ENCODE measurements around the gene FBXL14. TPM values are rescaled to one million over a fixed set of nuclear protein-coding genes. Genes with fewer than 3 reads are reported as not detected.

FBXL14 gene
- polyA plus RNA-seq, 2 of the 4 experiments (the other 2 are of a cell fraction), result 6.7 to 7.1 TPM

DNA sequence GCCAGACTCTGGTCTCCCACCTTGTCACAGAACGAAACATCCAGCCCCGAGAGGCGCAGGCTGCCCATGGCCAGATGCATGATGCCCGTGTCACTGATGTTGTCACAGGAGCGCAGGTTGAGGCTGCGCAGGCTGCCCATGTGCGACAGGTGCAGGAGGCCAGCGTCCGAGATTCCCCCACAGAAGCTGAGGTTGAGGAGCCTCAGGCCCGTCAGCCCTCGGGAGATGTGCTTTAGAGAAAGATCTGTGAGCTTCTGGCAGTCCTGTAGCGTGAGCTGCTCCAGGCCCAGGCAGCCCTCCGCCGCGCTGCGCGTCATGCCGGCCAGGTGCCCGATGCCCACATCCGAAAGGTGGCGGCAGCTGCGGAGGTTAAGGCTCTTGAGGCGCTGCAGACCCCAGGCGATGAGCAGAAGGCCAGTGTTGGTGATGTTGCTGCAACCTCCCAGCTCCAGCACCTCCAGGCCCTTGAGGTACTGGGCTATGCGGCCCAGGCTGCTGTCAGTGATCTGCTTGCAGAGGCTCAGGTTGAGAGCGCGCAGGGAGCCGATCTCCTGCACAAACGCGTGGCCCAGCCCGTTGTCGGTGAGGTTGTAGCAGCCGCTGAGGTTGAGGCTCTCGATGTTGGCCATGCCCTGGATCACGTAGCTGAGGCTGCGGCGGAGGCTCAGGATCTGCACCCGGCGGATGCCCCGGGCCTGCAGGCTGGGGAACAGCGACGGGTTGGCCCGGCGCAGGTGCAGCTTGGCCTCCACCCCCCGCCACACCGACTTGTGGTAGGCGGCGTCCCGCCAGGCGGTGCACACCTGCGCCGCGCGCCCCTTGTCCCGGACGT lies 991 bp downstream of the FBXL14 start:
- ChIA-PET POLR2A (interaction anchor here (0.6 to 1.1 kb wide), 2 partner anchors 9 to 77 kb away, joined by 3 read pairs; no protein-coding TSS in a partner anchor), CTCF (interaction anchor here (0.9 to 3.0 kb wide), 6 partner anchors 10 to 1022 kb away, joined by 3 to 30 read pairs (median 9); partner anchors contain the start of gene RAD52)
- 60% methylated on average over 28 of the region's 56 CpGs for WGBS (ENCODE audit: missing lambda C conversion rate)
- peak overlapping the region; percentile 91 to 99 for H3K27ac ChIP-seq
- peaks cover 38% of the 10 kb centered on the region for H3K4me1 ChIP-seq
- DNase-seq (ENCODE audit: low read depth in 1 of 2, low spot score in 1 of 2) (peak in 1 of 2 experiments; percentile 55), ATAC-seq (peak; percentile 49 to 60), FAIRE-seq (no peak)
- peak overlapping the region; percentile 68 for H3K4me3 ChIP-seq
- H3K4me2 ChIP-seq, result peak overlapping the region; percentile 95
- no peak for TF ChIP-seq TP53 (CRISPR knock-in tag; IDR thresholded peaks at IDR 0.05)
- TF ChIP-seq, protein P1, sequence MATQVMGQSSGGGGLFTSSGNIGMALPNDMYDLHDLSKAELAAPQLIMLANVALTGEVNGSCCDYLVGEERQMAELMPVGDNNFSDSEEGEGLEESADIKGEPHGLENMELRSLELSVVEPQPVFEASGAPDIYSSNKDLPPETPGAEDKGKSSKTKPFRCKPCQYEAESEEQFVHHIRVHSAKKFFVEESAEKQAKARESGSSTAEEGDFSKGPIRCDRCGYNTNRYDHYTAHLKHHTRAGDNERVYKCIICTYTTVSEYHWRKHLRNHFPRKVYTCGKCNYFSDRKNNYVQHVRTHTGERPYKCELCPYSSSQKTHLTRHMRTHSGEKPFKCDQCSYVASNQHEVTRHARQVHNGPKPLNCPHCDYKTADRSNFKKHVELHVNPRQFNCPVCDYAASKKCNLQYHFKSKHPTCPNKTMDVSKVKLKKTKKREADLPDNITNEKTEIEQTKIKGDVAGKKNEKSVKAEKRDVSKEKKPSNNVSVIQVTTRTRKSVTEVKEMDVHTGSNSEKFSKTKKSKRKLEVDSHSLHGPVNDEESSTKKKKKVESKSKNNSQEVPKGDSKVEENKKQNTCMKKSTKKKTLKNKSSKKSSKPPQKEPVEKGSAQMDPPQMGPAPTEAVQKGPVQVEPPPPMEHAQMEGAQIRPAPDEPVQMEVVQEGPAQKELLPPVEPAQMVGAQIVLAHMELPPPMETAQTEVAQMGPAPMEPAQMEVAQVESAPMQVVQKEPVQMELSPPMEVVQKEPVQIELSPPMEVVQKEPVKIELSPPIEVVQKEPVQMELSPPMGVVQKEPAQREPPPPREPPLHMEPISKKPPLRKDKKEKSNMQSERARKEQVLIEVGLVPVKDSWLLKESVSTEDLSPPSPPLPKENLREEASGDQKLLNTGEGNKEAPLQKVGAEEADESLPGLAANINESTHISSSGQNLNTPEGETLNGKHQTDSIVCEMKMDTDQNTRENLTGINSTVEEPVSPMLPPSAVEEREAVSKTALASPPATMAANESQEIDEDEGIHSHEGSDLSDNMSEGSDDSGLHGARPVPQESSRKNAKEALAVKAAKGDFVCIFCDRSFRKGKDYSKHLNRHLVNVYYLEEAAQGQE (IDR thresholded peaks at IDR 0.05), result no peak
- TF ChIP-seq, protein P2, sequence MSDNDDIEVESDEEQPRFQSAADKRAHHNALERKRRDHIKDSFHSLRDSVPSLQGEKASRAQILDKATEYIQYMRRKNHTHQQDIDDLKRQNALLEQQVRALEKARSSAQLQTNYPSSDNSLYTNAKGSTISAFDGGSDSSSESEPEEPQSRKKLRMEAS (IDR thresholded peaks at IDR 0.05), result 0 out of 2 replicates have a peak, but pooled peaks have one; percentile 43
- TF ChIP-seq HDAC2 (IDR thresholded peaks at IDR 0.05), result no peak
- TF ChIP-seq SMC3 (IDR thresholded peaks at IDR 0.05), result no peak
- 0 out of 2 replicates have a peak, but pooled peaks have one; percentile 15 for TF ChIP-seq POLR2A (IDR thresholded peaks at IDR 0.05; ENCODE audit: low read length)
- TF ChIP-seq CHD2 (IDR thresholded peaks at IDR 0.05; ENCODE audit: low read length, partially characterized antibody), result no peak
- TF ChIP-seq MAZ (IDR thresholded peaks at IDR 0.05; ENCODE audit: borderline replicate concordance, low read depth, low read length), result no peak
- TF ChIP-seq NPAS2 (CRISPR knock-in tag; IDR thresholded peaks at IDR 0.05; ENCODE audit: borderline replicate concordance), result no peak
- H3K9me3 ChIP-seq, result no peaks in the 10 kb centered on the region

DNA sequence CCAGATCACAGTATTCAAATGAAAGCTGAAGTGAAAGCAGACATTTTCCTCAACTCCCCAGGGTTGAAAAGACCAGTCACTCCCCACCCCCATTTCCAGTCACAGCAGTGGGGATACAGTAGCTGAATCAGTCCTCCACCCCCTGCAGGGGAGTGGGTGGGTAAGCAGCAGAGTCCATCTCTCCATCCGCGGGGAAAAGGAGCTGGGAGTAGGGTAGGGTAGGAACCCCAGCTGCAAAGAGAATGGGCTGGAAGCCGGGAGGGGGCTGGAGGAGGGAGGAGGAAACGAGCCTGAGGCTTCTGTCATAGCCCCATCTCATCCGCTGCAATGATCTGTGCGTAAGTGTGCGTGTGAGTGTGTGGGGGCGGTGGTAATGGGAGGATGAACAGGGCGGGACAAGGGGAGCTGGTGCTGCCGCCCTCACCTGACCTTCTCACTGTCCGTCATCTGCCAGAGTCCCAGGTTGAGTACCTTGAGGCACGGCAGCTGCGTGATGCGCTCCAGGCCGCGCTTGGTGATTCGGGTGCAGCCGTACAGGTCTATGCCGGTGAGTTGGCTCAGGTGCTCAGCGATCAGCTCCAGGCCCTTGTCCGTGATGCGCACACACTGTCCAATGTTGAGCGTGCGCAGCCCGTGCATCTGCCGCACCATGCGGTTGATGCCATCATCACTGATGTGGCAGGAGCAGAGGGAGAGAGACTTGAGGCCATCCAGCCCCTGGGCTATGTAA lies 1.8 kb downstream of the FBXL14 start:
- H3K4me2 ChIP-seq, result peak overlapping the region; percentile 95
- no peaks in the 10 kb centered on the region for H3K9me3 ChIP-seq
- peak in 1 of 2 experiments; percentile 15; a peak in 3 of 6 replicates for ATAC-seq
- FAIRE-seq, result no peak
- CTCF ChIA-PET, result interaction anchor here (0.6 to 3.0 kb wide), 7 partner anchors 9 to 1022 kb away, joined by 3 to 30 read pairs (median 5); partner anchors contain the start of gene RAD52
- POLR2A ChIA-PET, result interaction anchor here (1.1 kb wide), 1 partner anchor 10 kb away, joined by 3 read pairs; no protein-coding TSS in a partner anchor
- no peak for DNase-seq (ENCODE audit: low read depth in 1 of 2, low spot score in 1 of 2)
- peak overlapping the region in 1 of 2 experiments; percentile 31; a peak in 1 of 6 replicates for H3K27ac ChIP-seq
- no peak for TF ChIP-seq HOXB13 (CRISPR knock-in tag; IDR thresholded peaks at IDR 0.05; ENCODE audit: low read depth)
- no peak for TF ChIP-seq MAZ (IDR thresholded peaks at IDR 0.05; ENCODE audit: borderline replicate concordance, low read depth, low read length)
- TF ChIP-seq EP300 (IDR thresholded peaks at IDR 0.05), result no peak
- TF ChIP-seq ZFP36 (IDR thresholded peaks at IDR 0.05; ENCODE audit: borderline replicate concordance, partially characterized antibody), result no peak
- no peak for TF ChIP-seq NFE2L2 (conservative IDR thresholded peaks at IDR 0.05; ENCODE audit: low read length)
- TF ChIP-seq, protein P3, sequence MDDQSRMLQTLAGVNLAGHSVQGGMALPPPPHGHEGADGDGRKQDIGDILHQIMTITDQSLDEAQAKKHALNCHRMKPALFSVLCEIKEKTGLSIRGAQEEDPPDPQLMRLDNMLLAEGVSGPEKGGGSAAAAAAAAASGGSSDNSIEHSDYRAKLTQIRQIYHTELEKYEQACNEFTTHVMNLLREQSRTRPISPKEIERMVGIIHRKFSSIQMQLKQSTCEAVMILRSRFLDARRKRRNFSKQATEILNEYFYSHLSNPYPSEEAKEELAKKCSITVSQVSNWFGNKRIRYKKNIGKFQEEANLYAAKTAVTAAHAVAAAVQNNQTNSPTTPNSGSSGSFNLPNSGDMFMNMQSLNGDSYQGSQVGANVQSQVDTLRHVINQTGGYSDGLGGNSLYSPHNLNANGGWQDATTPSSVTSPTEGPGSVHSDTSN (IDR thresholded peaks at IDR 0.05), result no peak
- TF ChIP-seq, protein P4, sequence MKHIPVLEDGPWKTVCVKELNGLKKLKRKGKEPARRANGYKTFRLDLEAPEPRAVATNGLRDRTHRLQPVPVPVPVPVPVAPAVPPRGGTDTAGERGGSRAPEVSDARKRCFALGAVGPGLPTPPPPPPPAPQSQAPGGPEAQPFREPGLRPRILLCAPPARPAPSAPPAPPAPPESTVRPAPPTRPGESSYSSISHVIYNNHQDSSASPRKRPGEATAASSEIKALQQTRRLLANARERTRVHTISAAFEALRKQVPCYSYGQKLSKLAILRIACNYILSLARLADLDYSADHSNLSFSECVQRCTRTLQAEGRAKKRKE (CRISPR knock-in tag; IDR thresholded peaks at IDR 0.05; ENCODE audit: low read depth), result no peak
- TF ChIP-seq CBX2 (IDR thresholded peaks at IDR 0.05; ENCODE audit: borderline replicate concordance, low read depth), result no peak
- TF ChIP-seq JUN (IDR thresholded peaks at IDR 0.05), result no peak
- TF ChIP-seq, protein P5, sequence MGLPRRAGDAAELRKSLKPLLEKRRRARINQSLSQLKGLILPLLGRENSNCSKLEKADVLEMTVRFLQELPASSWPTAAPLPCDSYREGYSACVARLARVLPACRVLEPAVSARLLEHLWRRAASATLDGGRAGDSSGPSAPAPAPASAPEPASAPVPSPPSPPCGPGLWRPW (IDR thresholded peaks at IDR 0.05), result no peak
- TF ChIP-seq ESRRA (IDR thresholded peaks at IDR 0.05; ENCODE audit: borderline replicate concordance, low read length), result no peak
- no peak for TF ChIP-seq FOXS1 (CRISPR knock-in tag; IDR thresholded peaks at IDR 0.05)
- TF ChIP-seq, protein P6, sequence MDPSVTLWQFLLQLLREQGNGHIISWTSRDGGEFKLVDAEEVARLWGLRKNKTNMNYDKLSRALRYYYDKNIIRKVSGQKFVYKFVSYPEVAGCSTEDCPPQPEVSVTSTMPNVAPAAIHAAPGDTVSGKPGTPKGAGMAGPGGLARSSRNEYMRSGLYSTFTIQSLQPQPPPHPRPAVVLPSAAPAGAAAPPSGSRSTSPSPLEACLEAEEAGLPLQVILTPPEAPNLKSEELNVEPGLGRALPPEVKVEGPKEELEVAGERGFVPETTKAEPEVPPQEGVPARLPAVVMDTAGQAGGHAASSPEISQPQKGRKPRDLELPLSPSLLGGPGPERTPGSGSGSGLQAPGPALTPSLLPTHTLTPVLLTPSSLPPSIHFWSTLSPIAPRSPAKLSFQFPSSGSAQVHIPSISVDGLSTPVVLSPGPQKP (IDR thresholded peaks at IDR 0.05; ENCODE audit: low read depth, low read length), result no peak
- no peak for TF ChIP-seq TP53 (CRISPR knock-in tag; IDR thresholded peaks at IDR 0.05)
- TF ChIP-seq POLR2AphosphoS2 (conservative IDR thresholded peaks at IDR 0.05; ENCODE audit: low read length), result no peak
- 77% methylated on average over 25 of the region's 27 CpGs for WGBS (ENCODE audit: missing lambda C conversion rate)
- peak overlapping the region; percentile 68 for H3K4me3 ChIP-seq
- peaks cover 38% of the 10 kb centered on the region for H3K4me1 ChIP-seq
